ENCODE measurements around the gene SH2B3. TPM values are rescaled to one million over a fixed set of nuclear protein-coding genes. Genes with fewer than 3 reads are reported as not detected.

Gene SH2B3
- 129 and 183 TPM in 2 replicates for total RNA-seq

DNA sequence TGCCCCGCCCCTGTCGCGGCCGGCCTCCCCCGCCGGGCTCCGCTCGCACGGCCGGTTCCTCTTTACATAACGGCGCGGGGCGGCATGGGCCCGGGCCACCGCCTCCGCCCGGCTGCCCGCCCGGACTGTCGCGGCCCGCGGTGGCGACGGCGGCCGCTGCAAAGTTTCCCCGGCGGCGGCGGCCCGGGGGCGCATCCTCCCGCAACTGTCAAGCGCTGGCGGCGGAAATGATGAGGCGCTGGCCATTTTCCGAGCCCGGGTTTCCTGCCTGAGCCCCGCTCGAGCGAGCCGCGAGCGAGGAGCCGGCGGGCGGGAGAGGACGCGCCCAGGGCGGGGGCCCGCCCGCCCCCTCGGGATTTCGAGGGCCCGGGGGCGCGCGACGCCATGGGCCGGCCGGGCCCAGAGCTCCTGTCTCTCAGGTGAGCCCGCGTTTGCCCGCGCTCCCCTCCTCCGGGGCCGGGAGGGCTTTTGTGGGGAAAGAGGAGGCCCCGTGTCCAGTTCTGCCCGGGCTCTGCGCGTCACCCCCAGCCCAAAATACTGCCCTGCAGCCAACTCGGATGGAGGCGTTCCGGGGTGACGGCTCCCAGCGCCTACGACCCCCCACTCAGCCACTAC, at the start of gene SH2B3:
TSS of gene SH2B3 (plus strand) at position 65 of the 615 bp plus-strand sequence. CDS start 12,223 bp downstream, outside the sequence.

DNA sequence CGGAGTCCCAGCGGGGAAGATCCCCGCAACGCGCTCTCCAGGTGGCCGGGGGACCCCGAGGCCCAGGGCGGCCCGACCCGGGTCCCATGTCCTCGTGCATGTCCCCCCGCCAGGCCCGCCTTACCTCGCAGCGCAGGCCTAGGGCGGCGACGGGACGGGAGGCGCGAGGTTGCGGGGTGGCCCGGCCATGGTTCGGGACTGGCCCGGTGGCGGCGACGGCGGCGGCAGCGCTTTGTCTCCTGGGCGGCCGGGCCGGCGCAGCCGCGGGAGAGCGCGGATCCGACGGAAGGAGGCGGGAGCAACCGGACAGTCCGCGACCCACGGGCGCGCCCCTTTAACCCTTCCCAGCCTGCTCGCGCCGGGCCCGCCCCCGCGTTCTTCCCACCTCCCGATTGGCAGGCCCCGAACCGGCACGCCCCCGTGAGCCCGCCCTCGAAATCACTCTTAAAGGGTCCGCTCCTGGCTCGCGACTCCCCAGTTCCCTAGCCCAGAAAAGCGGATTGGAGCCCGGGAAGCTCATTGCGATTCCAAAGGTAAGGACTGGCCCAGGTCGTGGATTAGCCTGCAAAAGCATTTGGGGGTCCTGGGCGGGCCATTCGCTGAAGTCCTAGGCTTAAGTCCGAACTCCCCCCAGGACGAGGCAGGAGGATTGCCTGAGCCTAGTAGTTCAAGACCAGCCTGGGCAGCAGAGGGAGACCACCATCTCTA, 36.8 kb upstream of the SH2B3 start, which contains the start of gene PHETA1:
TSS of gene PHETA1 (minus strand) at position 308 of the 708 bp plus-strand sequence. CDS start 5,668 bp downstream, outside the sequence.

Other genes with a start within 250 kb of the SH2B3 start
- gene PHETA1, start 36.8 kb upstream of the SH2B3 start, total RNA-seq: 14.8 and 18.3 TPM in 2 replicates
- gene ATXN2, start 193.4 kb downstream of the SH2B3 start, total RNA-seq: 42.7 and 44.7 TPM in 2 replicates

Measured in vein endothelial cell (primary cell).